T-helper 9 cell (primary cell): ENCODE data around the gene FSTL1.

Experiments
- DNase-seq: peaks from one replicate; pipeline ENCODE4 v3.0.0-alpha.2; 2020
- total RNA-seq, 2 donors: gene quantifications; one replicate each; lab custom pipeline; 2026; lab: John Stamatoyannopoulos, UW

FSTL1 gene
- total RNA-seq: 0 to 0.84 reads per million in 2 donors

GRCh38 chr3:120450600-120451271 is at the start of gene FSTL1:
Gene FSTL1, minus strand, starts transcription at chr3:120450992. Its CDS starts 246 bp downstream, at chr3:120450746.
- DNase-seq: no peak

- DNase-seq: no peak
These were observed 48.0 kb upstream of the FSTL1 start for GRCh38 chr3:120498556-120499346.

- no peak for DNase-seq
These were observed 47.0 kb upstream of the FSTL1 start for GRCh38 chr3:120497818-120498217.

- no peak for DNase-seq
These were observed 46.5 kb upstream of the FSTL1 start for GRCh38 chr3:120497336-120497735.

- DNase-seq: no peak
These were observed 45.6 kb upstream of the FSTL1 start for GRCh38 chr3:120496278-120497002.

- DNase-seq: no peak
These were observed 45.0 kb upstream of the FSTL1 start for GRCh38 chr3:120495809-120496208.

GRCh38 chr3:120492103-120492502 is 41.3 kb upstream of the FSTL1 start:
- DNase-seq: no peak

- no peak for DNase-seq
These were observed 38.6 kb upstream of the FSTL1 start for GRCh38 chr3:120489421-120489820.

GRCh38 chr3:120488296-120488695 is 37.5 kb upstream of the FSTL1 start:
- no peak for DNase-seq

- no peak for DNase-seq
These were observed 36.4 kb upstream of the FSTL1 start for GRCh38 chr3:120487191-120487650.

GRCh38 chr3:120481081-120481480 is 30.3 kb upstream of the FSTL1 start:
- no peak for DNase-seq

GRCh38 chr3:120477781-120478180 is 27.0 kb upstream of the FSTL1 start:
- DNase-seq: no peak

- no peak for DNase-seq
These were observed 25.1 kb upstream of the FSTL1 start for GRCh38 chr3:120475722-120476377.

- DNase-seq: no peak
These were observed 23.3 kb upstream of the FSTL1 start for GRCh38 chr3:120473896-120474675.

GRCh38 chr3:120473389-120473788 is 22.6 kb upstream of the FSTL1 start:
- DNase-seq: no peak

GRCh38 chr3:120472121-120472844 is 21.5 kb upstream of the FSTL1 start:
- DNase-seq: no peak

GRCh38 chr3:120471643-120472042 is 20.9 kb upstream of the FSTL1 start:
- no peak for DNase-seq

- DNase-seq: no peak
These were observed 20.1 kb upstream of the FSTL1 start for GRCh38 chr3:120470870-120471269.

- no peak for DNase-seq
These were observed 19.1 kb upstream of the FSTL1 start for GRCh38 chr3:120469882-120470301.

GRCh38 chr3:120469440-120469839 is 18.6 kb upstream of the FSTL1 start:
- no peak for DNase-seq

- DNase-seq: no peak
These were observed 18.0 kb upstream of the FSTL1 start for GRCh38 chr3:120468635-120469295.
